HG03196 (cell line): Measurements from ENCODE around the gene SERPINA10.
"Not testable (repeated sequence)": the region's sequence is repeated elsewhere in the genome, so short reads cannot be mapped to it uniquely, and the experiment has no call there.

Experiments
- ATAC-seq: cut with Tn5 transposase; IDR thresholded peaks from one replicate; pipeline ENCODE4 v1.9.1; 2021; ENCODE audit not compliant: unreplicated experiment

Gene SERPINA10

DNA sequence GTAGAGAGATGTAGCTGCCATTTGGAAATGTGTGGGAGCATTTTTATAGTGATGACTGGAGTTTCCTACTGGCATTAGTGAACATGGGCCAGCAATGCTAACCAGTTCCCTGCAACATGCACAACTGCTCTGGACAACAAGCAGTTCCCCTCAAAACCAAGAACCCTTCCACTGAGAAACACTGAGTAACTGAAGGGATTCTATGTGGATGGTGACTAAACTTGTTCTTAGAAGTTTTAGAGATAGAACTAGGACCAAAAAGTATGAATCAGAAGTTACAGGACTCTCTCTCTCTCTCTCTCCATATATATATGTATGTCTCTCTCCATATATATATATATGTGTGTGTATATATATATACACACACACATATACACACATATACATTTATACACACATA lies 7.9 kb downstream of the SERPINA10 start:
- ATAC-seq, result no peak

DNA sequence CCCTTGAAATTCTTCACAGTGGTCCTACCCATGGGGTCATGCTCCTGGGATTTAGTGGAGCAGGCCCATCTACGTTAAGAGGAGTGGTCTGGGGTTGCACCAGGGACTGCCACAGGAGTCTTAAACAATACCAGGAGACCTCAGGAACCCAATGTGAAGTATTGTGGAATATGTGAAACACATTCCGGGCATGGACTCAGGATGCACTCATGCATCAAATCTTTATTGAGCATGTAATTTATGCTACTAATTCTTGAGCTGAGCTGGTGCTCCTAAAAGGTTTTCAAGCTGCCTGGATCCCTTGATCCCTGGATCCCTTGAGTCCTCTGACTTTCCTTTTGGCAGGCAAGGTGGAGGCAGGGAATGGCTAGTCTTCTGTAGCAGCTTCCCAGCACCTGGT lies 8.8 kb downstream of the SERPINA10 start:
- ATAC-seq, result no peak

DNA sequence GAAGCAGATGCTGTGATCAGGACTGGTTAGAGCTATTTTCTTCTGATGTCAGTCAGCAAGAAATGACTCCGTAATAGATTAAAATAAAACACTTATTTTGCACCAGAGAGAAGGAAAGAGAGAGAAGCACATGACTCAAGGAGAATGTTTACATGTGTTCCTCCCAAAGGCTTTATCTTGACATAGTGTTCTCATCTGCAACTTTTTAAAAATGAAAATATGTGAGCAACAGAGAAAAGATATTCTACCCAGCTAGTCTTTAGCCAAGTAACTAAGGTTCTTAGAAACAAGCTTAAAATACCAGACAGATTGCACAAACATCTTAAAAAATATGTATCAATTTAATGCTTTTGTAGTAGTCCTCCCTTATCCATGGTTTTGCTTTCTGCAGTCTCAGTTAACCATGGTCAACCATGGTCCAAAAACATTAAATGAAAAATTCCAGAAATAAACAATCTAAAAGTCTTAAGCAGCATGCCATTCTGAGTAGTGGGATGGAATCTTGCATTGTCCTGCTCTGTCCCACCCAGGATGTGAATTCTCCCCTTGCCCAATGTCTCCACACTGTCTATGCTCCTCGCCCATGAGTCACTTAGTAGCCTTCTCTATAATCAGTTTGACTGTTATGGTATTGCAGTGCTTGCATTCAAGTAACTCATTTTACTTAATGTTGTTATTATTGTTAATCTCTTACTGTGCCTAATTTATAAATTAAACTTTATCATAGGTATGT lies 9.9 kb downstream of the SERPINA10 start:
- ATAC-seq, result no peak

GRCh38 chr14:94278731-94279130 lies 14.3 kb downstream of the SERPINA10 start:
- no peak for ATAC-seq

- ATAC-seq, result not testable (repeated sequence)
Measured at GRCh38 chr14:94276898-94277561, 16.0 kb downstream of the SERPINA10 start.

- ATAC-seq, result no peak
Measured at GRCh38 chr14:94269156-94269555, 23.9 kb downstream of the SERPINA10 start.

- not testable (repeated sequence) for ATAC-seq
Measured at GRCh38 chr14:94268582-94268981, 24.5 kb downstream of the SERPINA10 start.

- ATAC-seq, result no peak
Measured at GRCh38 chr14:94267352-94267751, 25.7 kb downstream of the SERPINA10 start.

DNA sequence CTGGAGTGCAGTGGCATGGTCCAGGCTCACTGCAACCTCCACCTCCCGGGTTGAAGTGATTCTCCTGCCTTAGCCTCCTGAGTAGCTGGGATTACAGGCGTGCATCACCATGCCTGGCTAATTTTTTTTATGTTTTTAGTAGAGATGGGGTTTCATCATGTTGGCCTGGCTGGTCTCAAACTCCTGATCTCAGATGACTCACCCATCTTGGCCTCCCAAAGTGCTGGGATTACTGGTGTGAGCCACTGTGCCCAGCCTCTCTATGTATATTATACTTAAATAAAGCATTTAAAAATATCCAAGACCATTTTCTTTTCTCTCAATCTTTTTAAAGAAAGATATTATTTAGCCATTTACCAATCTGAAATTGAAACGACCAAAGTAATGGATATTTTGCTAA lies 28.9 kb downstream of the SERPINA10 start:
- not testable (repeated sequence) for ATAC-seq

GRCh38 chr14:94244182-94244581 lies 48.9 kb downstream of the SERPINA10 start:
- no peak for ATAC-seq

- ATAC-seq, result no peak
Measured at GRCh38 chr14:94239406-94239805, 53.7 kb downstream of the SERPINA10 start.

DNA sequence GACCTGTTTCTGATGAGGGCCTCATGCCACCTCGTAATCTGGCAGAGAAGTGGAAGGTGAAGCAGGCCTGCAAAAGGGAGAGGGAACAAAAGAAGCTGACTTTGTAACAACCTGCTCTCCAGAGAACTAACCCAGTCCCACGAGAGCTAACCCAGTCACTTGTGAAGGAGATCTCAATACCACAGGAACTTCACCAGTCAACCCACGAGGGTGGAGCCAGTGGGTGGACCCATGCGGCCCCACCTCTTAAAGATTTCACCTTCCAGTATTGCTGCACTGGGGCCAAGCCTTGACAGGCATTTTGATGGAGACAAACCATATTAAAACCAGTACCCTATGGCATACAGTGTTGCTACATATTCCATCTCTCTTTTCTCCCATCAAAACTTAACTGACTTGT lies 55.1 kb downstream of the SERPINA10 start:
- ATAC-seq, result no peak

DNA sequence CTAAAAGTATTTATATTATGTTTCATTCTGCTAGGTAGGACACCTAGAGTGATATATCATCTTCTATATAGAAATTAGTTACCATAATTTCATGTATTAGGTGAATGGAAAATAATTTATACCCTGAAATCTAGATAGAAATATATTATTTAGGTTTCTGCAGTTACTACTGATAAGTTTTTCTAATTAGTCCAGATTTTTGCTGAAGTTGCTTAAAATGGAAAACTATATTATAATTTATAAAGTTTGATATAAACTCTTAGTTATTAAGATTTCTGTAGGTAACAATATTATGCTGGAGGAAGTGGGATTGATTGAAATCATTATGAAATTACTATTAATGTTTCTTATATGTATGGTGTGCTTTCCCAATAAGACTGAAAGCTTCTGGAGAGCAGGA lies 56.0 kb downstream of the SERPINA10 start:
- ATAC-seq, result no peak
